ENCODE results near the gene CNN2. TPM values are rescaled to one million over a fixed set of nuclear protein-coding genes. Genes with fewer than 3 reads are reported as not detected.
A peak's percentile ranks its signal among the peaks of the same experiment; 100 is the strongest.

CNN2 gene
- total and polyA plus RNA-seq, 9 of the 15 experiments (the other 6 are each of a cell fraction or from before 2014, with no cell fraction given), result 12.1 to 174 (median 52.7) TPM

- CTCF ChIA-PET (ENCODE audit: low intra/inter-chr PET ratio), result no interaction called here
Measured at GRCh38 chr19:1012334-1012733, 14.1 kb upstream of the CNN2 start.

GRCh38 chr19:1013218-1013617 lies 13.2 kb upstream of the CNN2 start:
- H3K79me2 ChIP-seq (ENCODE audit: control insufficient read depth, insufficient read depth, low read length), result peaks cover 51% of the 10 kb centered on the region
- POLR2A ChIA-PET, result interaction anchor here (0.6 to 1.8 kb wide), 5 partner anchors 9 to 28 kb away, joined by 3 to 9 read pairs (median 4); partner anchors contain the start of gene CNN2
- no TSS peak for BruUV-seq (replicated peaks)
- peak overlapping the region in 1 of 2 experiments; percentile 58; a peak in 1 of 4 replicates for H3K9ac ChIP-seq (ENCODE audit: insufficient read depth in 1 of 2, low read depth in 2 of 2, low read length in 2 of 2)
- H3K4me3 ChIP-seq, result no peak overlapping the region
- peaks cover 14% of the 10 kb centered on the region for H3K9me1 ChIP-seq (ENCODE audit: control insufficient read depth, insufficient read depth, low read length)
- intact Hi-C loops (cut with micrococcal nuclease), result no loop called here
- H3K27ac ChIP-seq (ENCODE audit: extremely low read depth, low read depth, low read length), result no peak overlapping the region
- H3K4me1 ChIP-seq (replicated peaks in 1 of 2; ENCODE audit: control insufficient read depth in 2 of 2, insufficient read depth in 2 of 2, low read length in 2 of 2), result peaks cover 17 to 91% of the 10 kb centered on the region in 2 experiments
- no peaks in the 10 kb centered on the region for H3K9me3 ChIP-seq (replicated peaks; ENCODE audit: control insufficient read depth, insufficient read depth, low read depth, low read length)
- peaks cover 29% of the 10 kb centered on the region for H4K20me1 ChIP-seq (replicated peaks; ENCODE audit: control insufficient read depth, insufficient read depth, low read length)
- in situ Hi-C loops (cut with MboI), result no loop called here
- DNase-seq (ENCODE audit: extremely low read depth in 1 of 4, low spot score in 3 of 4) (no peak), ATAC-seq (no peak), FAIRE-seq (no peak)
- H3K27me3 ChIP-seq (ENCODE audit: control insufficient read depth in 2 of 2, insufficient read depth in 2 of 2, low read length in 2 of 2), result no peaks in the 10 kb centered on the region
- H2AFZ ChIP-seq (ENCODE audit: low read depth, low read length), result no peak overlapping the region
- H3K36me3 ChIP-seq (ENCODE audit: control insufficient read depth, insufficient read depth, low read length), result peaks cover 88% of the 10 kb centered on the region; the same call in 2 of the 3 replicates
- WGBS (ENCODE audit: insufficient coverage, low coverage, missing lambda C conversion rate), result 92% methylated on average over 7 of the region's 10 CpGs
- CTCF ChIA-PET (ENCODE audit: low intra/inter-chr PET ratio), result no interaction called here
- H3K4me2 ChIP-seq (ENCODE audit: insufficient read depth, low read length), result no peak overlapping the region
- TF ChIP-seq ZNF133 (CRISPR knock-in tag; IDR thresholded peaks at IDR 0.05) (no peak), ZNF408 (CRISPR knock-in tag; IDR thresholded peaks at IDR 0.05; ENCODE audit: low read depth) (no peak), PTRF (tag; IDR thresholded peaks at IDR 0.05) (no peak), HOMEZ (CRISPR knock-in tag; IDR thresholded peaks at IDR 0.05) (no peak), PHB2 (IDR thresholded peaks at IDR 0.05; ENCODE audit: low read depth) (no peak), ADNP (tag; IDR thresholded peaks at IDR 0.05) (no peak), E2F3 (CRISPR knock-in tag; IDR thresholded peaks at IDR 0.05) (no peak), POLR2G (IDR thresholded peaks at IDR 0.05; ENCODE audit: low read depth, low read length) (0 out of 2 replicates have a peak, but pooled peaks have one; percentile 2), POLR2A (conservative IDR thresholded peaks at IDR 0.05) (0 out of 2 replicates have a peak, but pooled peaks have one; percentile 15), ESRRA (IDR thresholded peaks at IDR 0.05; ENCODE audit: borderline replicate concordance, low read depth) (no peak), GTF2F1 (IDR thresholded peaks at IDR 0.05; ENCODE audit: low read depth, low read length) (no peak), SUPT5H (IDR thresholded peaks at IDR 0.05) (0 out of 2 replicates have a peak, but pooled peaks have one; percentile 3)

More at GRCh38 chr19:1012334-1012733, 14.1 kb upstream of the CNN2 start:
- Histone ChIP-seq H3K9me3 (replicated peaks; ENCODE audit: control insufficient read depth, insufficient read depth, low read depth, low read length) (no peaks in the 10 kb centered on the region), H3K9ac (ENCODE audit: insufficient read depth in 1 of 2, low read depth in 2 of 2, low read length in 2 of 2) (no peak overlapping the region), H3K36me3 (ENCODE audit: control insufficient read depth, insufficient read depth, low read length) (peaks cover 81% of the 10 kb centered on the region; the same call in 2 of the 3 replicates), H3K4me2 (ENCODE audit: insufficient read depth, low read length) (no peak overlapping the region), H3K27me3 (ENCODE audit: control insufficient read depth in 2 of 2, insufficient read depth in 2 of 2, low read length in 2 of 2) (no peaks in the 10 kb centered on the region), H4K20me1 (replicated peaks; ENCODE audit: control insufficient read depth, insufficient read depth, low read length) (peaks cover 20% of the 10 kb centered on the region), H3K4me3 (no peak overlapping the region), H3K27ac (ENCODE audit: extremely low read depth, low read depth, low read length) (no peak overlapping the region), H3K79me2 (ENCODE audit: control insufficient read depth, insufficient read depth, low read length) (peaks cover 42% of the 10 kb centered on the region), H3K9me1 (ENCODE audit: control insufficient read depth, insufficient read depth, low read length) (peaks cover 7% of the 10 kb centered on the region), H3K4me1 (replicated peaks in 1 of 2; ENCODE audit: control insufficient read depth in 2 of 2, insufficient read depth in 2 of 2, low read length in 2 of 2) (peaks cover 8 to 88% of the 10 kb centered on the region in 2 experiments), H2AFZ (ENCODE audit: low read depth, low read length) (no peak overlapping the region)
- POLR2A ChIA-PET, result interaction anchor here (0.6 to 1.0 kb wide), 2 partner anchors 8 to 74 kb away, joined by 3 to 5 read pairs; no protein-coding TSS in a partner anchor
- TF ChIP-seq E2F5 (CRISPR knock-in tag; IDR thresholded peaks at IDR 0.05) (no peak), ARHGAP35 (IDR thresholded peaks at IDR 0.05; ENCODE audit: partially characterized antibody) (no peak)
- no peak for ATAC-seq
- in situ Hi-C loops (cut with MboI), result no loop called here
- WGBS (ENCODE audit: insufficient coverage, low coverage, missing lambda C conversion rate), result 98% methylated on average over 6 of the region's 18 CpGs
- BruUV-seq (replicated peaks), result no TSS peak
- intact Hi-C loops (cut with micrococcal nuclease), result no loop called here
- no peak for FAIRE-seq
- DNase-seq (ENCODE audit: extremely low read depth in 1 of 4, low spot score in 3 of 4), result no peak
